Left renal cortex interstitium (tissue), 4 donors: ENCODE results near the gene GALNT5. TPM values are rescaled to one million over a fixed set of nuclear protein-coding genes. Genes with fewer than 3 reads are reported as not detected.
"Not testable (repeated sequence)": the region's sequence is repeated elsewhere in the genome, so short reads cannot be mapped to it uniquely, and the experiment has no call there.

Source experiments
- DNase-seq, 4 donors: peaks; one replicate each; pipeline ENCODE4 v3.0.0-alpha.2; 2013; ENCODE audit warnings: low read depth in 4 of 4, low spot score in 2 of 4, missing footprints in 1 of 4
- polyA plus RNA-seq, 4 donors: library from polyadenylated mRNA; unstranded; fragments of 120-200 nt; gene quantifications; one replicate each; pipeline ENCODE4 v1.2.1, GENCODE V29; 2013; ENCODE audit not compliant: insufficient read length in 4 of 4

The GALNT5 gene
- polyA plus RNA-seq, 4 donors = 0.43 to 0.65 (median 0.50) TPM

- no peak for DNase-seq
Measured at GRCh38 chr2:157320409-157320808, 62.9 kb downstream of the GALNT5 start.

DNA sequence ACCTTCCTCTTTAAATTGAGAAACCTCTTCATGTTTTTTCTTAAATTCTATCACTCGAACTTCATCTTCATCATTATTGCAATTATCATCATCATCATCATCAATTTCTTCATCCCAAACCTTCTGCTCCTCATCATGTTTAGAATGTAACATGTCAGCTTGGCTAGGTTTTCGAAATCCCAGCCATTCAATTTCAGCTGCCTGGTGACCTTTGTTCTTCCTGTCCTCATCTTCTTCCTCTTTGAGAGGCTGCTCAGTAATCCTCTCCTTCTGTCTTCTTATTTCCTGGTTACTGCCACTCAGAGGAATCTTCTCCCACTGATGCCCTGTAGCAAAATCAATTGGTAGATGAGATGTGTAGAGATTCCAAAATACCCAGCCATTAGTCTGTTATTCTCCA is 64.0 kb downstream of the GALNT5 start:
- DNase-seq = no peak

GRCh38 chr2:157322432-157322831 is 64.9 kb downstream of the GALNT5 start:
- no peak for DNase-seq

DNA sequence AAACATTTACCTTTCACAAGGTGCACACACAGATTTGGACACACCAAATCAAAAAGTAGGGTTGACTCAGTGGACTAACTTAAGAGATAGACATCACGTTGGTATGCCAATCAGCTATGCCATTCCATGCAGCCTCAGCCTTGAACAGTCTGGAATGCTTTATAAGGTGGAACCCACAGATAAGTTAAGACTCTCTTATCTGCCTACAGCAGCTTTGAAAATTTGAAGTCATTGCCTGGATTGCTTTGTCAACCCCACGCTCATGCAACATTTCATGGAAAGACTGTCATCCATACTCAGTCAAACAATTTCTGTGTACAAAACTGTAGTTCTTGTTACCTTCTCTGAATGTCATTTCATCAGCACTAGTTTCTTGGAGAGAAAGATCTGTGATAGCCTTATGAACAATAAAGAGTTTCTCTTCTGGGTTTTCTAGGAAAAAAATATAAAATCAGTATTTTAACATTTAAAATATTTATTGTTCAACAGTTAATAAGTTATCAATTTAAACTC is 66.9 kb downstream of the GALNT5 start:
- DNase-seq = no peak

- DNase-seq = no peak
Measured at GRCh38 chr2:157325786-157326185, 68.3 kb downstream of the GALNT5 start, which contains the start of gene ERMN. TSS of gene ERMN (minus strand) at chr2:157325824. CDS start at chr2:157325642, 182 bp downstream.

DNA sequence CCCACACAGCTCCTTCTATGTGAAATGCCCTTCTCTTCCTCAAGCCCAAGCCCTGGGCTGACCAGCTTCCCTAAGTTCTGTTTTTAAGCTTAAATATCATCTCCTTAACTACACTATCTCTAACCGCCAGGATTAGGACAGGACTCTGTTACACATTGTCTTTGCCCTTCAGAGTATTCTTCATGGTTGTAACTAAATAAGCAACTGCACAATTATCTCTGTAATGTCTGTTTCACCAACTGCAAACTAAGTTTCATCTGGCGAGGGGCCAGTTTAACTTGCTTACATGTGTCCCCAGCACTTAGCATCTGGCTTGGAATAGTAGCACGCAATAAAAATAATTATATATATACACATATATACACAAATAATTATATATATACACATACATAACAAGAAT is 69.2 kb downstream of the GALNT5 start:
- DNase-seq = no peak

DNA sequence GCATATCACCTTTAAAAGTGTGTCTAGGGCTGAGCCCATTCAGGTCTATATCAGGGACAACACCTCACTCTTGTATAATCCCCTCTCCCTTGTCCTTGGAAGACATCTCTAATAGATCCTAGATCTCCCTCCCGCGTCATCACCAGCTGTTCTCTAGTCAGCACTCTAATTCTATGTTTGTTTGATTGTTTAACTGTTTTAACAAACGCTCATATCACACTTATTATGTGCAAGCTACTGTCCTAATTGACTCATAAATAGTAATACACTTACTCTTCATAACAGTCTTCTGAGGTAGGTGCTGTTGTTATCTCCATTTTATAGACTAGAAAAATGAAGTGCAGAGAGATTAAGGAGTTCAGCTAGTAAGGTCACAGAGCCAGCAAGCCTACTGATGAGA is 69.7 kb downstream of the GALNT5 start:
- DNase-seq = no peak

DNA sequence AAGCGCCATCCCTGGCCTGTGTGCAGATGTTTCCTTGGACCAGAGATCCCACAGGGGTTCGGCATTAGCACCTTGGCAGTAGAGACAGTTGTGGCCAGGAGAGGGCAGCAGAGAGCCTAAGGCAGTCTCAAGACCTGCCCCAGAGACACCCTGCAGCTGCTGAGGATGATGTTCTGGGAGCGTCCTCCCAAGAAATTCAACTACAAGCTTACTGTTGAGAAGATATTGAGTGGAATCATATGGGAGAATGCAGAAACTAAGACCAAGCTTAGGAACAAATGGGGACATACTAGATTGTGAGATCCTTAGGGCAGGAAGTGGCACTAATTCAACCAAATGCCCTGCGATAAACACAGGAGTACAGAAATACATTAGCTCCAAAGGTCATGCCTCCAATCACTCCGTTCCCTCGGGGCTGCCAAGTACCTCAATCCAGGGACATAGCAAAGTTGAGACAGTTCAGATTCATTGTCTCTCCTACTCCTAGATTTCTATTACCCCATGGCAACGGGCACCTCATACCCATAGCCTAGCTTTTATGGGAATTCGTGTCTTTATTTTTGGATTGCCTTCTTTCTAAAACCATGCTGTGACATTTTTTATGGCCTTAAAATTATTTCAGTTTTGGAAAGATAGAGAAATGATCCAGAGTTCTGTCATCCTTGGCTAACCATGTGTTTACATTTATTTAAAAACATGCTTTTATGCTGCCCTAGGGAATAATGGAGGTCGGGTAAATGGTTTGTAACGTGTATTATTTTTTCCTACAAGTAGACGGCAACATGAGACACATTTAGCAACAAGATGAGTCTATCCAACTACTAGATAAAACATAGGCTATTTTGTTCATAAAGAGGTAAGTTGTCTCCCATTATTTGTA is 70.4 kb downstream of the GALNT5 start:
- DNase-seq = peak in 3 of 4 donors; percentile 34 to 58 (median 46)

GRCh38 chr2:157329524-157329923 is 72.0 kb downstream of the GALNT5 start:
- no peak for DNase-seq

GRCh38 chr2:157333304-157334047 is 76.0 kb downstream of the GALNT5 start:
- DNase-seq = no peak

GRCh38 chr2:157334335-157334734 is 76.8 kb downstream of the GALNT5 start:
- DNase-seq = no peak

- no peak for DNase-seq
Measured at GRCh38 chr2:157334797-157335196, 77.3 kb downstream of the GALNT5 start.

DNA sequence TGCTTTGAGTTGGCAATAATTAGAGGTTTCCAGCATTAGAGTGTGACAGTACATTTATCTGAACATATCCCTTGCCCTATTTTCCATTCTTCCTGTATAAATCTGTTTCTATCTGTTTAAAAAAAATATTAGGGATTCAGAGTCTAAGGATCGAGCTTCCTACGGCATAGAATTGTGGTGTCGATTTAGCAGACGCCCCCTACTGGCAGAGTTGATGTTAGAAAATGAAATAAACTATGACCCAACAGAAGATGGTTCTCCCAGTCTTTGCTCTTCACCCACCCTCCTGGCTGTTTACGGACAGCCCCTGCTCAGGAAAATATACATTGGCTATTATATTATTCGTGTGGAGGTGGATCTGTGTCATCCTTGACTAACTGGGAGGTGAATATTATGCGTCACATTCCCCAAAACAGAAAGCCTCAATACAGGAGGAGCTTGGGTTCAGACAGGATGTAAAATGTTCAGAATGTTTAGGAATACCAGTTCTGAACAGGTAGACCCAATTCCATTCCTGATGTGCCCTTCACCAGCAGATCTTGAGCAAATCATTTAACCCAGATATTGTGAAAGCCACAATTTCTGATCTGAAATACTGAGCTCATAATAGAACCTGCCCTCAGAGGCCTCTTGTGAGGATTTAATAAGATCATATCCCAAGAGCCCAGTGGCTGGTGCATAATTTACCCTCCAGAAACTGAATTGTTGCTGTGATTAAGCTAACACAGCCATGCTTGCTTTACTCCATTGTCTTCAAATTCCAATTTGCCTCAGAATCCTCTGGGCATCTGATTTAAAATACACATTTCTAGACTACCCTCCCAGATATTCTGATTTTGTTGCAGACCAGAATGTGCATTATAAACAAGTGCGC is 78.9 kb downstream of the GALNT5 start:
- no peak for DNase-seq

DNA sequence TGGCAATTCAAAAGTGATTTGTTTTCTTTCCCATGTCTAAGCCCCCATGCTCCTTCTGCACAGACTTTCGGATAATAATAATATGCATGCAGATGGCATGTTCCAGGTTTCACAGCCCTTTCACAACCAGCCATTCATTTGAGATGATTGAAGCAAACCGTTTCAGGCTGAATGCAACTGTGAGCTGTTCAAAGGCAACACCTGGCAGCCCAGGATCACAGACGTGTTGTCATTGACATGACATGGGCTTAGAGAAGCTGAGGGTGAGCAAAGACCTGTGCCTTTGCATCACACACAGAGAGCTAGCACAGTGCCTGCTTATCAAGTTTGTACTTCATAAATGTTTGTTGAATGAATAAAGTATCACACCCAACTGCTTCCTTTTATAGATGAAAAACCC is 80.5 kb downstream of the GALNT5 start:
- DNase-seq = no peak

DNA sequence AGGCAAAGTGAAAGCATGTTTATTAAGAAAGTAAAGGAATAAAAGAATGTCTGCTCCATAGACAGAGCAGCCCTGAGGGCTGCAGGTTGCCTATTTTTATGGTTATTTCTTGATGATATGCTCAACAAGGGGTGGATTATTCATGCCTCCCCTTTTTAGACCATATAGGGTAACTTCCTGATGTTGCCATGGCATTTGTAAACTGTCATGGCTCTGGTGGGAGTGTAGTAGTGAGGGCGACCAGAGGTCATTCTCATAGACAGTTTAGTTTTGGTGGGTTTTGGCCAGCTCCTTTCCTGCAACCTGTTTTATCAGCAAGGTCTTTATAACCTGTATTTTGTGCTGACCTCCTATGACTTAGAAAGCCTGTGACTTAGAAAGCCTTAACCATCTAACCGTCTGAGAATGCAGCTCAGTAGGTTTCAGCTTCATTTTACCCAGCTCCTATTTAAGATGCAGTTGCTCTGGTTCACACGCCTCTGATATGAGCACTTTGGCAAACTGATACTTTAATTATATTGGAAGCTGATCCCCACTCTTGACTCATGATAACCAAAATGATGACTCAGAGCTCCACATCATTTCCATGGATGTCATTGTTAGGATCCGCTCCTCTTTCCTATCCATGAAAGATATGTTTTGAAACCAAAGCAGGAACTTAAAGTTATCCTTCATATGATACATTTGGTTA is 82.6 kb downstream of the GALNT5 start:
- DNase-seq = no peak

DNA sequence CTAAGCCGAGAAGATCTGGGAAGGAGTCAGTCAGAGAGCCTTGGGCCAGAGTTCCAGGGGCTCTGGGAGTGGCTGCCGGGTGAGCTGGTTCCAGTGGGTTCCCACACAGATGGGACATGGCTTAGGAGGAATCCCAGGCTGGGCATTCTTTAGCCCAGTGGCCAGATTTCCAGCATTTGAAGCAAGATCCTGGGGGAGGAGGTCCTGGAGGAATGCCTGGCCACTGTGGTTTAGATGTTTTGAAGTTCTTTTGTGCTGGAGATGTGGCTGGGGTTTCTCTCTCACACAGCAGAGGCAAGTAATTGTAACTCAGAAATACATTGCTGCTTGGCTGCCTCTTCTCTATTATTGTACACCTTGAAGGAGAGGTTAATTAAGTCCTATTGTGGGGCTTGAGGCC is 83.9 kb downstream of the GALNT5 start:
- DNase-seq = not testable (repeated sequence)

- DNase-seq = no peak
Measured at GRCh38 chr2:157345647-157346389, 88.3 kb downstream of the GALNT5 start.

GRCh38 chr2:157348291-157348921 is 90.9 kb downstream of the GALNT5 start:
- no peak for DNase-seq
